NCI-H2196 (cell line): ENCODE data around the gene NFATC4.

Source experiments
- DNase-seq: peaks from one replicate; lab custom pipeline; 2025; ENCODE audit not compliant: unreplicated experiment; lab: John Stamatoyannopoulos, UW

The NFATC4 gene

GRCh38 chr14:24407608-24408325, 39.8 kb downstream of the NFATC4 start:
- no peak for DNase-seq

GRCh38 chr14:24408764-24409163, 40.8 kb downstream of the NFATC4 start:
- DNase-seq, result no peak

DNA sequence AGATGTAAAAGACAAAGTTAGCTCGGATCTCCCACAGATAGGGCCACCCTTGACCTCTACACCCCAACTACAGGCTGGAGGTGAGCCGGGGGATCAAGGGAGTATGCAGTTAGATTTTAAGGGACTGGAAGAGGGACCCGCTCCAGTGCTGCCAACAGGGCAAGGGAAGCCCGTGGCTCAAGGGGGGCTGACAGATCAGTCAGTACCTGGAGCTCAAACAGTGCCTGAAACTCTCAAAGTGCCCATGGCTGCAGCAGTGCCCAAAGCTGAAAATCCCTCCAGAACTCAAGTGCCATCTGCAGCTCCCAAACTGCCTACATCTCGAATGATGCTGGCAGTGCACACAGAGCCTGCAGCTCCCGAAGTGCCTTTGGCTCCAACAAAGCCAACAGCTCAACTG, 41.2 kb downstream of the NFATC4 start:
- DNase-seq, result no peak

GRCh38 chr14:24409956-24410355, 42.0 kb downstream of the NFATC4 start:
- no peak for DNase-seq

- DNase-seq, result peak; percentile 14
Observed at GRCh38 chr14:24411443-24412389, 43.7 kb downstream of the NFATC4 start.

DNA sequence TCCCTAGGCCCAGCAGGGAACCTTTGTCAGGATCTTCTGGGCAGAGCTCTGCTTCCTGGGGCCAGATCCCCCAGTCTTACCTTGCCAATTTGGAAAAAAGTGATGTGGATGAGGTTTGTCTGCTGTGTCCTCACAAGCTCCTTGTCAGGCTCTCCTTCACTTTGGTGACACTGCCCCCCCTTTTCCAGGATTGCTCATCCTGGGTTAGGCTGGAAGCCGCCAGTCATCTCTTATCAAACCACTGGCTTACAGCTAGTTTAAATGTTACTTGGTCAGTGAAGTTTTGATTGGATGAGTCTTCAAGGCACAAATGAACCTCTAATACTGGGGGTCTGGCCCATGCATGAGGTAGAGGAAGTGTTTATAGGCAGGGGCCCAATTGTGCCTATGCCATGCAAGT, 46.1 kb downstream of the NFATC4 start:
- no peak for DNase-seq

- no peak for DNase-seq
Observed at GRCh38 chr14:24414732-24415420, 46.9 kb downstream of the NFATC4 start.

DNA sequence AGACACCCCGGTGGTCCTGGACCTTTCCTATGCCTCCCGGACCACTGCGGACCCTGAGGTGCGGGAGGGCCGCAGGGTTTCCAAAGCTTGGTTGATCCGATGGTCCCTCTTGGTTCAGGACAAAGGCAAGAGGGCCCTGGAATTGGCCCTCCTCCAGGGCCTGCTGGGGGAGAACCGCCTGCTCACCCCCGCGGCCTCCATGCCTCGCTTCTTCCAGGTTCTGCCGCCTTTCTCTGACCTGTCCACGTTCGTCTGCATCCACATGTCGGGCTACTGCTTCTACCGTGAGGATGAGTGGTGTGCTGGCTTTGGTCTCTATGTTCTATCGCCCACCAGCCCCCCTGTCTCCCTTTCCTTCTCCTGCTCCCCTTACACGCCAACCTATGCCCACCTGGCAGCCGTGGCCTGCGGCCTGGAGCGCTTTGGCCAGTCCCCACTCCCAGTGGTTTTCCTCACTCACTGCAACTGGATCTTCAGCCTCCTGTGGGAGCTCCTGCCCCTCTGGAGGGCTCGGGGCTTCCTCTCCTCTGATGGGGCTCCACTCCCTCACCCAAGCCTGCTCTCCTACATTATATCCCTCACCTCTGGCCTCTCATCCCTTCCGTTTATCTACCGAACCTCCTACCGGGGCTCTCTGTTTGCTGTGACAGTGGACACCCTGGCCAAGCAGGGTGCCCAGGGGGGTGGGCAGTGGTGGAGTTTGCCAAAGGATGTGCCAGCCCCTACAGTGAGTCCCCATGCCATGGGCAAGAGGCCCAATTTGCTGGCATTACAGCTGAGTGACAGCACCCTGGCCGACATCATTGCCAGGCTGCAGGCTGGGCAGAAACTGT, 47.7 kb downstream of the NFATC4 start:
- DNase-seq, result no peak

DNA sequence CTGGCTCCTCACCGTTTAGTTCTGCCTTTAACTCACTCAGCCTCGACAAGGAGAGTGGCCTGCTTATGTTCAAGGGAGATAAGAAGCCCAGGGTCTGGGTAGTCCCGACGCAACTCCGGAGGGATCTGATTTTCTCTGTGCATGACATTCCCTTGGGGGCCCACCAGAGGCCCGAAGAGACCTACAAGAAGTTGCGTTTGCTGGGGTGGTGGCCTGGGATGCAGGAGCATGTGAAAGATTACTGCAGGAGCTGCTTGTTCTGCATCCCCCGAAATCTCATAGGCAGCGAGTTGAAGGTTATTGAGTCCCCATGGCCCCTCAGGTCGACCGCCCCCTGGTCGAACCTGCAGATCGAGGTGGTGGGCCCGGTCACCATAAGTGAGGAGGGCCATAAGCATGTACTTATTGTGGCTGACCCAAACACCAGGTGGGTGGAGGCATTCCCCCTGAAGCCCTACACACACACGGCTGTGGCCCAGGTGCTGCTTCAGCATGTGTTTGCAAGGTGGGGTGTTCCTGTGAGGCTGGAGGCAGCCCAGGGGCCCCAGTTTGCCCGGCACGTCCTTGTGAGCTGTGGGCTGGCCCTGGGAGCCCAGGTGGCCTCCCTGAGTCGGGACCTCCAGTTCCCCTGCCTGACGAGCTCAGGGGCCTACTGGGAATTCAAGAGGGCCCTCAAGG, 48.4 kb downstream of the NFATC4 start:
- no peak for DNase-seq

GRCh38 chr14:24416932-24417619, 49.1 kb downstream of the NFATC4 start:
- DNase-seq, result no peak

- no peak for DNase-seq
Observed at GRCh38 chr14:24417832-24418491, 50.0 kb downstream of the NFATC4 start.

GRCh38 chr14:24418492-24418873, 50.5 kb downstream of the NFATC4 start:
- no peak for DNase-seq

- no peak for DNase-seq
Observed at GRCh38 chr14:24422261-24422660, 54.3 kb downstream of the NFATC4 start.

DNA sequence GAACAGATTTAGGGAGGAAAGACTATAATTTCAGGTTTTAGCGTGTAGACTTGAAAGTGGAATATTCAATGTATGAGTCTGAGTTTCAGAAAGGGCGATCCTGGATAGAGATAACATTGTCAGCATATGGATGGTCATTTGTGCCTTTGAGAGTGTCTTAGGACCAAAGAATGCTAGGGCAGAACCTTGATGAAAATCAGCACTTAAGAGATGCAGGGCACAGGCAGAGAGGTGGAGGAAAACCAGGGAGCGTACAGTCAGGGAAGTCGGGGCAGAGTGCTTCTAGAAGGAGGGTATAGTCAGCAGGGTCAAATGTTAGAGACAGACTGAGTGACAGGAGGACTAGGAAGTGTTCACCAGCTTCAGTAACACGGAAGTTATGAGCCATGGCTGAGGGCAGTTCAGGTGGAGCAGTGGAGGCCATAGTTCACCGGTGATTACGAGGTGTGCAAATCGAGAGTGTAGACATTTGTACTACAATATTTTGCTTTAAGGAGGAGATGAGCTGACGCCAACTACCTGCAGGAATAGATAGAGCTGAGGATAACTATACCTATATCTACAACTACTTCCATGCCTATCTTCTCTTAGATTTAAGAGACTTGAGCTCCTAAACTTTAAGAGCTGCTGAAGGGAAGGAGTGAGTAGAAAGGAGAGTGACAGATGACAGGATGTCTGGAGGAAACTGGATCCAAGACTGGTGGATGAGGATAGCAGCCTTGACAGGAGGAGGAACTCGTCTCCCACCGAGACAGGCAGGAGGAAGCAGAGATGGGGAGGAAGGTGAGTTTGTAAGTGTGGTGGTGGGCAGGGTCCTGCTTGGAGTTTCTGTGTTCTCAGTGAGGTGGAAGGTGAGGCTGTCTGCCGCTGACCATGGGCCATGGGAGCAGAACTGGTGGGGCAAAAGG, 55.0 kb downstream of the NFATC4 start:
- DNase-seq, result no peak

GRCh38 chr14:24425704-24426103, 57.7 kb downstream of the NFATC4 start:
- peak; percentile 29 for DNase-seq

- DNase-seq, result no peak
Observed at GRCh38 chr14:24426150-24426911, 58.3 kb downstream of the NFATC4 start.

- no peak for DNase-seq
Observed at GRCh38 chr14:24426912-24427536, 59.0 kb downstream of the NFATC4 start.
